Mesothelial cell of epicardium (in vitro differentiated cells): ENCODE results near the gene KCNC4. TPM values are rescaled to one million over a fixed set of nuclear protein-coding genes. Genes with fewer than 3 reads are reported as not detected.

Source experiments
- DNase-seq, 2 experiments: peaks; one replicate each; pipeline ENCODE4 v3.0.0; 2021; ENCODE audit warnings: low spot score in 2 of 2; ENCODE audit not compliant: unreplicated experiment in 2 of 2
- H3K27ac Mint-ChIP-seq: 2 replicates; pipeline ENCODE4 v1.8.0; 2021; ENCODE audit warnings: mixed read lengths
- H3K27me3 Mint-ChIP-seq: 2 replicates; pipeline ENCODE4 v1.8.0; 2021; ENCODE audit warnings: low read depth, mixed read lengths
- H3K36me3 Mint-ChIP-seq: 2 replicates; pipeline ENCODE4 v1.8.0; 2021; ENCODE audit warnings: mixed read lengths
- H3K4me1 Mint-ChIP-seq: 2 replicates; pipeline ENCODE4 v1.8.0; 2021; ENCODE audit warnings: mixed read lengths
- H3K4me3 Mint-ChIP-seq: 2 replicates; pipeline ENCODE4 v1.8.0; 2021; ENCODE audit warnings: mild to moderate bottlenecking, moderate library complexity, mixed read lengths
- H3K9me3 Mint-ChIP-seq: 2 replicates; pipeline ENCODE4 v1.8.0; 2021; ENCODE audit warnings: mixed read lengths
- total RNA-seq: library from RNA; stranded (reverse); gene quantifications from 3 replicates; pipeline ENCODE4 v1.2.1, GENCODE V29; 2021
- TF ChIP-seq, protein P1 (sequence below): fragments of 200-600 bp; sonication (generic); IDR thresholded peaks from one replicate; pipeline ENCODE4 v1.5.0; 2021; ENCODE audit warnings: antibody characterized with exemption; ENCODE audit not compliant: unreplicated experiment

KCNC4 gene
- total RNA-seq, 1 donor from 2014 or later: 4.5 TPM

DNA sequence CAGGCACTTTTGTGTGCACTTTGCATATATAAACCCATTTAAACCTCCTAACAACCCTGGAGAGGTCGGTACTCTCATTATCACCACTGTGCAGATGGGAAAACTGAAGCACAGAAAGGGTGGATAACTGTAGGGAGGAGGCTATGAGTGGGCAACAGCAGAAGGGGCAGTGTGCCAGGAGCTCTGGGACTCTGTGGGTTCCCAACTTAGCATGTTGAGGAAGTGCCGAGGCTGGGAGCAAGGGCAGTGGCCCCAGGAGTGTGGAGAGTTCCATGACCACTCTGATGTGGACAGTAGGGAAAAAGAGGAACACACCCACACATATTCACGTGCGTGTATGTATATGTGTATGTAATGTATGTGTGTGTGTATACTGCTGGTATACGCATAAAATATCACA lies 25.7 kb upstream of the KCNC4 start:
- Mint-ChIP-seq H3K36me3 (no peaks in the 10 kb centered on the region), H3K4me1 (peaks cover 43% of the 10 kb centered on the region), H3K4me3 (no peak overlapping the region), H3K27ac (no peak overlapping the region), H3K9me3 (no peaks in the 10 kb centered on the region), H3K27me3 (no peaks in the 10 kb centered on the region)
- no peak for DNase-seq
- TF ChIP-seq, protein P1, sequence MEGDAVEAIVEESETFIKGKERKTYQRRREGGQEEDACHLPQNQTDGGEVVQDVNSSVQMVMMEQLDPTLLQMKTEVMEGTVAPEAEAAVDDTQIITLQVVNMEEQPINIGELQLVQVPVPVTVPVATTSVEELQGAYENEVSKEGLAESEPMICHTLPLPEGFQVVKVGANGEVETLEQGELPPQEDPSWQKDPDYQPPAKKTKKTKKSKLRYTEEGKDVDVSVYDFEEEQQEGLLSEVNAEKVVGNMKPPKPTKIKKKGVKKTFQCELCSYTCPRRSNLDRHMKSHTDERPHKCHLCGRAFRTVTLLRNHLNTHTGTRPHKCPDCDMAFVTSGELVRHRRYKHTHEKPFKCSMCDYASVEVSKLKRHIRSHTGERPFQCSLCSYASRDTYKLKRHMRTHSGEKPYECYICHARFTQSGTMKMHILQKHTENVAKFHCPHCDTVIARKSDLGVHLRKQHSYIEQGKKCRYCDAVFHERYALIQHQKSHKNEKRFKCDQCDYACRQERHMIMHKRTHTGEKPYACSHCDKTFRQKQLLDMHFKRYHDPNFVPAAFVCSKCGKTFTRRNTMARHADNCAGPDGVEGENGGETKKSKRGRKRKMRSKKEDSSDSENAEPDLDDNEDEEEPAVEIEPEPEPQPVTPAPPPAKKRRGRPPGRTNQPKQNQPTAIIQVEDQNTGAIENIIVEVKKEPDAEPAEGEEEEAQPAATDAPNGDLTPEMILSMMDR: no peak

DNA sequence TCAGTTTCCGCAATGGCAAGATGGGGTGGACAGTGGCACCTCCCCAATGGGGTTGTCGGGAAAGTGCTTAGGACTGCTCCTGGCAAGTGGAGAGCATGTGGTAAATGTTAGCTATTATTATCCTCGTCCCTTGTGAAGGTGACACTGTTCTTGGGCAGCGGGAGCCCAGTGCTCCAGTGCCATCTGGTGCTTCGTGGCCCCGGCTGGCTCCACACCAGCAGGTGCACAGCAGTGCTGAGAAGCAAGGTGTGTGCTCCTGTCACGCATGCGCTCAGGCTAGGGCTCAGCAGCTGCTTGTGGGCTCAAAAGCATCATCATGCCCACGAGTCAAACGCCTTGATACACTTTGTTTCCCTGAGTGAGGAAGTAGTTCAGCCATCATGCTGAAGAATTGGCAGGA lies 24.9 kb upstream of the KCNC4 start:
- H3K9me3 Mint-ChIP-seq: no peaks in the 10 kb centered on the region
- TF ChIP-seq, protein P1: no peak
- no peak overlapping the region for H3K27ac Mint-ChIP-seq
- no peak overlapping the region for H3K4me3 Mint-ChIP-seq
- no peaks in the 10 kb centered on the region for H3K27me3 Mint-ChIP-seq
- H3K36me3 Mint-ChIP-seq: no peaks in the 10 kb centered on the region
- H3K4me1 Mint-ChIP-seq: peaks cover 47% of the 10 kb centered on the region
- DNase-seq: no peak

DNA sequence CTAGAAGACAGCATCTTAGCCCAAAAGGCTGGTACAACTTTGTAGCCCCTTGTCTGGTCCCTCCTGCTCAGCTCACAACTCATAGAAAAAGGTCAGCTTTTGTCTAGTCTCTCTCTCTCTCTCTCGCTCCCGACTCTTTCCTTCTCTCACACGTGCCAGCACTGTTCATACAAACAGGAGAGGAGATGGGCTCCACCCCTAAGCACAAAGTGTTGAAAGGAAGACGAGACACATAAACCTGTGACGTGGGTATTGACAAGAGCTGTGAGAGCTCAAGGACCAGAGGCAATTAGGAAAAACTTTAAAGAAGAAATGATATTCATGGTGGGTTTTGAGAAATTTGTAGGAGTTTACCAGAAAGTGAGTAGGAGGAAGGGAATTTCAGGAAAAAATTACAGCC lies 23.6 kb upstream of the KCNC4 start:
- no peak for DNase-seq
- no peaks in the 10 kb centered on the region for H3K9me3 Mint-ChIP-seq
- no peaks in the 10 kb centered on the region for H3K36me3 Mint-ChIP-seq
- H3K27me3 Mint-ChIP-seq: peaks cover 2% of the 10 kb centered on the region
- H3K4me1 Mint-ChIP-seq: peaks cover 47% of the 10 kb centered on the region
- peak overlapping the region; percentile 77 for H3K27ac Mint-ChIP-seq
- H3K4me3 Mint-ChIP-seq: no peak overlapping the region
- TF ChIP-seq, protein P1: no peak

DNA sequence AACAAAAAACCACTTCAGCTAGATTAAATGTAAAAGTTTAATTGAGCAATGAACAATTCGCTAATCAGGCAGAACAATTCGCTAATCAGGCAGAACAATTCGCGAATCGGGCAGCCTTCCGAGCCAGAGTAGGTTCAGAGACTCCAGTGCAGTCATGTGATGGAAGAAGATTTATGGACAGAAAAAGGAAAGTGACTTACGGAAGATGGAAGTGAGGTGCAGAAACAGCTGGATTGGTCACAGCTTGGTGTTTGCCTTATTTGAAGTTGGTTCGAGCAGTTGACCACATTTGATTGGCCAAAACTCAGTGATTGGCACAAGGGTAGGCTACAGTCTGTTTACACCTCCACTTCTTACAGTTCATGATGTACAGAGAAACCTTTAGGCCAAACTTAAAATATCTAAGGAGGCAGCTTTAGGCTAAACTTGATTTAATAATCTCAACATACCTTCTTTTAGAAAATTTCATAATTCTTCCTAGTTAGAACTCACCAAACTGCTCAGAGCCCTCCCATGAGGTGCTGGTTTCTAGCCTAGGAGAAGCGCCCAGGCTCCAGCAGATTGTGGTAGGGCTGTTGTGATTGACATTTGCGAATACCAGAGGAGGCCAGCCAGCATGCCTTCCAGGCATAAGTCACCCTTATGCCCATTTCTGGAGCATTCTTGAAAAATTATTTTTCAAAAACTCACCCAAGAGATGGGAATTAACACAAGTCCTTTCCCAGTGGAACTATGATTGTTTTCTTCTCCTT lies 22.8 kb upstream of the KCNC4 start:
- no peak overlapping the region for H3K4me3 Mint-ChIP-seq
- H3K9me3 Mint-ChIP-seq: no peaks in the 10 kb centered on the region
- H3K27ac Mint-ChIP-seq: peak overlapping the region; percentile 77
- no peaks in the 10 kb centered on the region for H3K36me3 Mint-ChIP-seq
- H3K4me1 Mint-ChIP-seq: peaks cover 47% of the 10 kb centered on the region
- no peak for DNase-seq
- TF ChIP-seq, protein P1: no peak
- peaks cover 2% of the 10 kb centered on the region for H3K27me3 Mint-ChIP-seq

DNA sequence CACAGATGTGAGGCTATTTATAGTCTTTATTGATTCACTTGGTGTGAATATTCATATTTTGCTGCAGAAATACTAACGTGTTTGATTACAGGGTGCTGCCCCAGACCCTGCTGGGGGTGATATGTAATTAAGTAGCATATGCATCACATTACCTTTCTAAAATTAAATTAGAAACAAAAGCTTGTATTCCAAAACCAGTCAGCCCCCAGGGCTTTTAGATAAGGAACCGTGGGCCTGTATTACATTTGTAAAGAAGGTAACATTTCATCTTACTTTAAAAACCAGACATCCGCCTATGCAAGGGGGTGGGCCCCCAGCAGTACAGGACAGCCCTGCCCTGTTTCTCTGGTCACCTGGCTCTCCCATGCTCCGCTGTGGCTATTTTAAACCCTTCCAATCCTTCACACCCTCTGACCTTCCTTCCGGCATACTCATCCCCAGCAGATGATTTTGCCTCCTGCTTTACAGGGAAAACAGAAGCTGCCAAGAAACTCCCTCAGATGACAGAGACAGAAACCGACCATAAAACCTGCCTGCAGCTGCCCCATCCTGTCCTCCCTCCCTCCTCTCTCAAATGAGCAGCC lies 22.0 kb upstream of the KCNC4 start:
- no peak overlapping the region for H3K4me3 Mint-ChIP-seq
- no peaks in the 10 kb centered on the region for H3K9me3 Mint-ChIP-seq
- no peak for DNase-seq
- TF ChIP-seq, protein P1: no peak
- peaks cover 47% of the 10 kb centered on the region for H3K4me1 Mint-ChIP-seq
- peaks cover 2% of the 10 kb centered on the region for H3K27me3 Mint-ChIP-seq
- peak overlapping the region; percentile 89 for H3K27ac Mint-ChIP-seq
- H3K36me3 Mint-ChIP-seq: no peaks in the 10 kb centered on the region
